Neural cell (in vitro differentiated cells): Measurements from ENCODE around the gene HECW1.

Experiments used
- CTCF ChIP-seq: fragments of 450-650 bp; IDR thresholded peaks from 2 replicates; pipeline ENCODE4 v1.5.1; 2014; ENCODE audit warnings: antibody characterized with exemption, mild to moderate bottlenecking, moderate library complexity; ENCODE audit not compliant: poor library complexity, severe bottlenecking
- MXI1 ChIP-seq: fragments of 450-650 bp; conservative IDR thresholded peaks from 2 replicates; pipeline ENCODE4 v1.6.1; 2014; ENCODE audit warnings: antibody characterized with exemption, mild to moderate bottlenecking; ENCODE audit not compliant: poor library complexity, severe bottlenecking
- SMC3 ChIP-seq: fragments of 450-650 bp; conservative IDR thresholded peaks from 2 replicates; pipeline ENCODE4 v1.6.1; 2014; ENCODE audit warnings: antibody characterized with exemption, mild to moderate bottlenecking, moderate library complexity; ENCODE audit not compliant: poor library complexity
- TAF1 ChIP-seq: IDR thresholded peaks from 2 replicates; pipeline ENCODE4 v1.6.1; 2012; ENCODE audit warnings: low read depth

- no peak for TF ChIP-seq CTCF
- TF ChIP-seq SMC3: no peak
- TF ChIP-seq TAF1: no peak
- no peak for TF ChIP-seq MXI1
These were observed 456.1 kb downstream of the HECW1 start for GRCh38 chr7:43568529-43568928.
